Activated CD4-positive, alpha-beta memory T cell treated with anti-CD3 and anti-CD28 coated beads for 36 hours (primary cell): ENCODE measurements around the gene FERMT1. TPM values are rescaled to one million over a fixed set of nuclear protein-coding genes. Genes with fewer than 3 reads are reported as not detected.
"Not testable (repeated sequence)": the region's sequence is repeated elsewhere in the genome, so short reads cannot be mapped to it uniquely, and the experiment has no call there.

Source experiments
- CTCF ChIA-PET: fragments of 350-600 bp; sonication (Branson Sonifier 250); formaldehyde crosslinking; loops from one replicate; lab custom pipeline; 2021; ENCODE audit warnings: antibody characterized with exemption, inconsistent platforms; lab: Charles Lee
- POLR2A ChIA-PET: fragments of 350-600 bp; sonication (Branson Sonifier 250); formaldehyde crosslinking; loops from one replicate; lab custom pipeline; 2021; ENCODE audit warnings: antibody characterized with exemption; lab: Charles Lee
- DNase-seq: peaks from one replicate; pipeline ENCODE4 v3.0.0-alpha.2; 2020
- H3K27ac Mint-ChIP-seq: one replicate; pipeline ENCODE4 v1.8.0; 2021; ENCODE audit warnings: mixed read lengths
- H3K27me3 Mint-ChIP-seq: one replicate; pipeline ENCODE4 v1.8.0; 2021; ENCODE audit warnings: mixed read lengths
- H3K36me3 Mint-ChIP-seq: one replicate; pipeline ENCODE4 v1.8.0; 2021; ENCODE audit warnings: mixed read lengths
- H3K4me1 Mint-ChIP-seq: one replicate; pipeline ENCODE4 v1.8.0; 2021; ENCODE audit warnings: low read depth, mixed read lengths
- H3K4me3 Mint-ChIP-seq: one replicate; pipeline ENCODE4 v1.8.0; 2021; ENCODE audit warnings: mild to moderate bottlenecking, mixed read lengths
- H3K9me3 Mint-ChIP-seq: one replicate; pipeline ENCODE4 v1.8.0; 2021; ENCODE audit warnings: mixed read lengths
- intact Hi-C: fragments of 100-400 bp; cut with micrococcal nuclease; formaldehyde crosslinking; loops from one replicate; pipeline ENCODE4 v1.15.1; 2023
- total RNA-seq, 2 experiments: library from RNA; stranded (reverse); gene quantifications; one replicate each; pipeline ENCODE4 v1.2.3, GENCODE V29; 2021

The FERMT1 gene
- total RNA-seq, 2 experiments from 2014 or later, result 0.05 to 0.33 TPM

- no peaks in the 10 kb centered on the region for H3K4me1 Mint-ChIP-seq
- ChIA-PET CTCF (no interaction called here), POLR2A (no interaction called here)
- H3K4me3 Mint-ChIP-seq, result no peak overlapping the region
- no peak for DNase-seq
- intact Hi-C loops, result no loop called here
- no peaks in the 10 kb centered on the region for H3K36me3 Mint-ChIP-seq
- no peaks in the 10 kb centered on the region for H3K9me3 Mint-ChIP-seq
- H3K27ac Mint-ChIP-seq, result no peak overlapping the region
- H3K27me3 Mint-ChIP-seq, result peaks cover 3% of the 10 kb centered on the region
These were observed 64.0 kb downstream of the FERMT1 start for GRCh38 chr20:6058684-6059295.

- Mint-ChIP-seq H3K9me3 (no peaks in the 10 kb centered on the region), H3K4me3 (no peak overlapping the region), H3K27me3 (peaks cover 10% of the 10 kb centered on the region), H3K27ac (no peak overlapping the region), H3K36me3 (no peaks in the 10 kb centered on the region), H3K4me1 (peaks cover 5% of the 10 kb centered on the region)
- intact Hi-C loops, result no loop called here
- no peak for DNase-seq
- ChIA-PET POLR2A (no interaction called here), CTCF (no interaction called here)
These were observed 65.1 kb downstream of the FERMT1 start for GRCh38 chr20:6057691-6058090.

GRCh38 chr20:6057139-6057538 is 65.7 kb downstream of the FERMT1 start:
- H3K9me3 Mint-ChIP-seq, result no peaks in the 10 kb centered on the region
- no peak overlapping the region for H3K27ac Mint-ChIP-seq
- no peak for DNase-seq
- ChIA-PET CTCF (no interaction called here), POLR2A (no interaction called here)
- peaks cover 11% of the 10 kb centered on the region for H3K27me3 Mint-ChIP-seq
- intact Hi-C loops, result no loop called here
- peaks cover 5% of the 10 kb centered on the region for H3K4me1 Mint-ChIP-seq
- H3K36me3 Mint-ChIP-seq, result no peaks in the 10 kb centered on the region
- H3K4me3 Mint-ChIP-seq, result no peak overlapping the region

GRCh38 chr20:6055981-6056569 is 66.8 kb downstream of the FERMT1 start:
- intact Hi-C loops, result no loop called here
- H3K4me3 Mint-ChIP-seq, result no peak overlapping the region
- no peaks in the 10 kb centered on the region for H3K36me3 Mint-ChIP-seq
- ChIA-PET CTCF (no interaction called here), POLR2A (no interaction called here)
- no peak overlapping the region for H3K27ac Mint-ChIP-seq
- H3K4me1 Mint-ChIP-seq, result peaks cover 5% of the 10 kb centered on the region
- H3K27me3 Mint-ChIP-seq, result peaks cover 17% of the 10 kb centered on the region
- no peak for DNase-seq
- H3K9me3 Mint-ChIP-seq, result no peaks in the 10 kb centered on the region

GRCh38 chr20:6055161-6055783 is 67.6 kb downstream of the FERMT1 start:
- H3K4me3 Mint-ChIP-seq, result no peak overlapping the region
- no peak for DNase-seq
- H3K36me3 Mint-ChIP-seq, result no peaks in the 10 kb centered on the region
- H3K27ac Mint-ChIP-seq, result no peak overlapping the region
- H3K27me3 Mint-ChIP-seq, result peaks cover 25% of the 10 kb centered on the region
- H3K4me1 Mint-ChIP-seq, result peaks cover 5% of the 10 kb centered on the region
- no peaks in the 10 kb centered on the region for H3K9me3 Mint-ChIP-seq
- ChIA-PET CTCF (no interaction called here), POLR2A (no interaction called here)
- intact Hi-C loops, result no loop called here

- H3K36me3 Mint-ChIP-seq, H3K4me1 Mint-ChIP-seq, H3K27ac Mint-ChIP-seq, H3K9me3 Mint-ChIP-seq, POLR2A ChIA-PET, DNase-seq, intact Hi-C loops, H3K4me3 Mint-ChIP-seq, CTCF ChIA-PET: not testable (repeated sequence)
- peaks cover 26% of the 10 kb centered on the region for H3K27me3 Mint-ChIP-seq
These were observed 68.2 kb downstream of the FERMT1 start for GRCh38 chr20:6054689-6055051.

- DNase-seq, result no peak
- Mint-ChIP-seq H3K4me1 (peaks cover 5% of the 10 kb centered on the region), H3K9me3 (no peaks in the 10 kb centered on the region), H3K4me3 (no peak within 1 kb of the TSS), H3K27ac (no peak within 1 kb of the TSS), H3K27me3 (peaks cover 26% of the 10 kb centered on the region), H3K36me3 (no peaks in the 10 kb centered on the region)
- ChIA-PET POLR2A (no interaction called here), CTCF (no interaction called here)
- intact Hi-C loops, result no loop called here
These were observed 68.8 kb downstream of the FERMT1 start, which contains the start of gene LRRN4 for GRCh38 chr20:6053776-6054688. TSS of gene LRRN4 (minus strand) at chr20:6054060. CDS start at chr20:6052799, 1,261 bp downstream.

GRCh38 chr20:6053064-6053775 is 69.6 kb downstream of the FERMT1 start:
- H3K4me1 Mint-ChIP-seq, result peaks cover 5% of the 10 kb centered on the region
- POLR2A ChIA-PET, result no interaction called here
- H3K36me3 Mint-ChIP-seq, result no peaks in the 10 kb centered on the region
- CTCF ChIA-PET, result interaction anchor here (0.7 kb wide), 1 partner anchor 10 kb away, joined by 3 read pairs; no protein-coding TSS in a partner anchor
- H3K27me3 Mint-ChIP-seq, result peaks cover 26% of the 10 kb centered on the region
- no peaks in the 10 kb centered on the region for H3K9me3 Mint-ChIP-seq
- H3K4me3 Mint-ChIP-seq, result no peak overlapping the region
- intact Hi-C loops, result no loop called here
- DNase-seq, result no peak
- no peak overlapping the region for H3K27ac Mint-ChIP-seq

GRCh38 chr20:6051505-6051904 is 71.3 kb downstream of the FERMT1 start:
- H3K27me3 Mint-ChIP-seq, result peaks cover 26% of the 10 kb centered on the region
- intact Hi-C loops, result no loop called here
- H3K27ac Mint-ChIP-seq, result no peak overlapping the region
- peaks cover 5% of the 10 kb centered on the region for H3K4me1 Mint-ChIP-seq
- no peaks in the 10 kb centered on the region for H3K9me3 Mint-ChIP-seq
- H3K4me3 Mint-ChIP-seq, result no peak overlapping the region
- no peak for DNase-seq
- no peaks in the 10 kb centered on the region for H3K36me3 Mint-ChIP-seq
- ChIA-PET CTCF (no interaction called here), POLR2A (no interaction called here)

- CTCF ChIA-PET, result no interaction called here
- intact Hi-C loops, result no loop called here
- no peak for DNase-seq
- H3K27ac Mint-ChIP-seq, result no peak overlapping the region
- peaks cover 22% of the 10 kb centered on the region for H3K27me3 Mint-ChIP-seq
- POLR2A ChIA-PET, result no interaction called here
- H3K9me3 Mint-ChIP-seq, result no peaks in the 10 kb centered on the region
- H3K4me1 Mint-ChIP-seq, result peaks cover 5% of the 10 kb centered on the region
- H3K4me3 Mint-ChIP-seq, result no peak overlapping the region
- H3K36me3 Mint-ChIP-seq, result peaks cover 1% of the 10 kb centered on the region
These were observed 74.4 kb downstream of the FERMT1 start for GRCh38 chr20:6048391-6048790.

GRCh38 chr20:6046432-6046831 is 76.4 kb downstream of the FERMT1 start:
- Mint-ChIP-seq H3K36me3 (peaks cover 13% of the 10 kb centered on the region), H3K27ac (no peak overlapping the region), H3K4me1 (no peaks in the 10 kb centered on the region), H3K9me3 (no peaks in the 10 kb centered on the region), H3K4me3 (no peak overlapping the region), H3K27me3 (peaks cover 10% of the 10 kb centered on the region)
- DNase-seq, result no peak
- intact Hi-C loops, result no loop called here
- POLR2A ChIA-PET, result no interaction called here
- CTCF ChIA-PET, result no interaction called here

- CTCF ChIA-PET, result no interaction called here
- Mint-ChIP-seq H3K4me1 (no peaks in the 10 kb centered on the region), H3K27ac (no peak overlapping the region), H3K36me3 (peaks cover 18% of the 10 kb centered on the region), H3K27me3 (peaks cover 4% of the 10 kb centered on the region), H3K4me3 (no peak overlapping the region), H3K9me3 (no peaks in the 10 kb centered on the region)
- DNase-seq, result no peak
- intact Hi-C loops, result no loop called here
- POLR2A ChIA-PET, result no interaction called here
These were observed 77.3 kb downstream of the FERMT1 start for GRCh38 chr20:6045566-6045965.
